Neuronal stem cell (in vitro differentiated cells): ENCODE results near the gene TCEAL4.

ENCODE experiments used
- DNase-seq: peaks from one replicate; pipeline ENCODE4 v3.0.0-alpha.2; 2013; ENCODE audit warnings: low spot score
- H2AFZ ChIP-seq: one replicate; pipeline ENCODE4 v1.6.1; 2013; ENCODE audit warnings: mild to moderate bottlenecking, low read length, inconsistent platforms
- H2AK5ac ChIP-seq: 2 replicates; pipeline ENCODE4 v1.6.1; 2013; ENCODE audit warnings: low read depth, mild to moderate bottlenecking, inconsistent platforms, low read length, moderate library complexity, mixed read lengths
- H2BK120ac ChIP-seq: 2 replicates; pipeline ENCODE4 v1.6.1; 2013; ENCODE audit warnings: low read depth, mild to moderate bottlenecking, inconsistent platforms, low read length, moderate library complexity, mixed read lengths
- H2BK12ac ChIP-seq: one replicate; pipeline ENCODE4 v1.6.1; 2013; ENCODE audit warnings: low read length, inconsistent platforms
- H2BK15ac ChIP-seq: 2 replicates; pipeline ENCODE4 v1.6.1; 2013; ENCODE audit warnings: mild to moderate bottlenecking, low read length, inconsistent platforms, mixed read lengths
- H2BK5ac ChIP-seq: one replicate; pipeline ENCODE4 v1.6.1; 2013; ENCODE audit warnings: inconsistent platforms, mild to moderate bottlenecking, low read length, moderate library complexity
- H3K14ac ChIP-seq: one replicate; pipeline ENCODE4 v1.6.1; 2013; ENCODE audit warnings: low read length, inconsistent platforms
- H3K18ac ChIP-seq: 2 replicates; pipeline ENCODE4 v1.6.1; 2013; ENCODE audit warnings: low read length, inconsistent platforms
- H3K23ac ChIP-seq: 2 replicates; pipeline ENCODE4 v1.6.1; 2013; ENCODE audit warnings: low read depth, mild to moderate bottlenecking, mixed read lengths, low read length, inconsistent platforms; ENCODE audit not compliant: poor library complexity
- H3K27ac ChIP-seq: replicated peaks from 3 replicates; pipeline ENCODE4 v1.5.1; 2013; ENCODE audit warnings: low read length, inconsistent platforms
- H3K27me3 ChIP-seq, 3 experiments: 2 replicates each; pipeline ENCODE4 v1.6.1; 2013; ENCODE audit warnings: low read length in 3 of 3, mild to moderate bottlenecking in 2 of 3, inconsistent platforms in 1 of 3, low read depth in 1 of 3, mixed read lengths in 1 of 3, moderate library complexity in 1 of 3; ENCODE audit not compliant: control insufficient read depth in 3 of 3, insufficient read depth in 3 of 3
- H3K36me3 ChIP-seq, 2 donors: replicated peaks in 1 of 2; 2 replicates each; pipeline ENCODE4 v1.6.1; 2013; ENCODE audit warnings: low read length in 2 of 2; ENCODE audit not compliant: control insufficient read depth in 2 of 2, insufficient read depth in 2 of 2
- H3K4ac ChIP-seq: 2 replicates; pipeline ENCODE4 v1.6.1; 2013; ENCODE audit warnings: inconsistent platforms, mild to moderate bottlenecking, low read length, moderate library complexity
- H3K4me1 ChIP-seq, 2 donors: 1 replicate in 1 of 2; 2 replicates in 1 of 2; pipeline ENCODE4 v1.6.1; 2013; ENCODE audit warnings: low read length in 2 of 2, low read depth in 1 of 2; ENCODE audit not compliant: control insufficient read depth in 2 of 2, insufficient read depth in 1 of 2
- H3K4me2 ChIP-seq: one replicate; pipeline ENCODE4 v1.6.1; 2013; ENCODE audit warnings: mild to moderate bottlenecking, low read length, inconsistent platforms; ENCODE audit not compliant: insufficient read depth, poor library complexity, severe bottlenecking
- H3K4me3 ChIP-seq, 2 donors: 2 replicates each; pipeline ENCODE4 v1.5.1; 2013; ENCODE audit warnings: low read length in 2 of 2, mild to moderate bottlenecking in 2 of 2, inconsistent platforms in 1 of 2, moderate library complexity in 1 of 2
- H3K79me1 ChIP-seq: one replicate; pipeline ENCODE4 v1.6.1; 2013; ENCODE audit warnings: low read depth, mild to moderate bottlenecking, inconsistent platforms, low read length, moderate library complexity
- H3K9ac ChIP-seq: one replicate; pipeline ENCODE4 v1.6.1; 2013; ENCODE audit warnings: mild to moderate bottlenecking, low read depth, low read length, inconsistent platforms; ENCODE audit not compliant: poor library complexity
- H3K9me3 ChIP-seq, 2 donors: replicated peaks in 1 of 2; 2 replicates each; pipeline versions ENCODE3 to v1.6.1; 2013; ENCODE audit warnings: low read length in 2 of 2, mild to moderate bottlenecking in 2 of 2, inconsistent platforms in 1 of 2, low read depth in 1 of 2, mixed read lengths in 1 of 2, moderate library complexity in 1 of 2; ENCODE audit not compliant: control insufficient read depth in 2 of 2, insufficient read depth in 1 of 2
- H4K8ac ChIP-seq: one replicate; pipeline ENCODE4 v1.6.1; 2013; ENCODE audit warnings: low read depth, mild to moderate bottlenecking, inconsistent platforms, low read length, moderate library complexity
- H4K91ac ChIP-seq: one replicate; pipeline ENCODE4 v1.6.1; 2013; ENCODE audit warnings: low read length, low read depth, mild to moderate bottlenecking, inconsistent platforms; ENCODE audit not compliant: poor library complexity
- WGBS, 2 donors: extraction: QIAGEN DNeasy Blood & Tissue Kit; methylation state at CpG; one replicate each; pipeline ENCODE4 v1.1.7; 2013; ENCODE audit warnings: missing lambda C conversion rate in 2 of 2, mixed read lengths in 1 of 2; ENCODE audit not compliant: insufficient read length in 2 of 2, insufficient replicate concordance in 1 of 2; ENCODE audit errors: extremely low coverage in 2 of 2; 5-methylcytosine and 5-hydroxymethylcytosine counted together

TCEAL4 gene

DNA sequence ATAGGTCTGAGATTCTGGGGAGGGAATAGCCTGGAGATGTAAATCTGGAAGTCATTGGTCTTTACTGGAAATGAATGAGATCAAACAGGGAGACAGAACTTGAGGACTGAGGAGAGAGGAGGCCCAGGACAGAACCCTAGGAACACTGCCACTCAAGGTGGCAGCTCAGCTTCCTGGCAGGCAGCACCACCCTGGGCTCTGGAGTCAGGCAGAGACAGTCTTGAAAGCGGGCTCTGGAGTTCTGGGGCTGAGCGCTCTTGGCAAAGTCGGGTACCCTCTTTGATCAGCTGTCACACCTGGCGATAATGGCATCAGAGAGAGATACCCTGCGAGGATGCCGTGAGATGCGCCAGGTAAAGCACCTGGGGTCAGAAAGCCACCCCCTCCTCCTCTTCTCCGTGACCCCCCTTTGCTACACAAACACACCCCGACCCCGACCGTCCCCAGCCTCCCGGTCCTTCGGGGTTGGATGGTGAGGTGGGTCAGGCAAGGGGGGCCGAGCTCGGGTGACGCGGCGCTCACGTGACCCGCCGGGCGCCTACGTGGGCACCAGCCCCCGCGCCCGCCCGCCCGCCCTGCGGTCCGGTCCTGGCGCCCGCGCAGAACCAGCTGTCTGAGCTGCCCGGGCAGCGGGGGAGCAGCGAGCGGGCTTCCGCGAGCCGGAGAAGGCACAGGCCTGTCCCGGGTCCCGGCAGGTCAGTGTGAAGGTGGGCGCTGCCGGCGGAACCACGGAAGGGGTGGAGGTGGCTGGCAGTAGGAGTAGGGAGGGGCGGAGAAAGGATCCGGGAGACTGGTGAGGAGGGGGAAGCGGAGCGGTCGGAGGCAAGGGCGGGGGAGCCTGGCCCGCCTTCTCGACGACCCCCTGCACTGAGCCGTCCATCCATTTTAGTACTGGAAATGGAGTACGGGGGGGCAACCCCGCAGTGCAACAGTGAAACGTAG lies 22.3 kb downstream of the TCEAL4 start, which contains the start of gene TCEAL3:
TSS of gene TCEAL3 (plus strand) at position 600 of the 942 bp plus-strand sequence. CDS start 1,102 bp downstream, outside the sequence.
- Histone ChIP-seq H2AFZ (peak within 1 kb of the TSS; percentile 22), H4K8ac (no peak within 1 kb of the TSS), H3K4me1 (no peaks in the 10 kb centered on the region), H3K27me3 (no peaks in the 10 kb centered on the region), H2BK15ac (no peak within 1 kb of the TSS), H3K27ac (no peak within 1 kb of the TSS), H3K18ac (peak within 1 kb of the TSS; percentile 57), H3K79me1 (no peaks in the 10 kb centered on the region), H3K4me3 (peak within 1 kb of the TSS; percentile 22 to 96), H2BK120ac (no peak within 1 kb of the TSS), H3K9ac (peak within 1 kb of the TSS; percentile 70), H3K4ac (no peak within 1 kb of the TSS), H3K9me3 (no peaks in the 10 kb centered on the region), H3K36me3 (no peaks in the 10 kb centered on the region), H3K14ac (peak within 1 kb of the TSS; percentile 56), H2AK5ac (no peak within 1 kb of the TSS), H4K91ac (no peak within 1 kb of the TSS), H3K4me2 (peak within 1 kb of the TSS; percentile 54), H2BK12ac (no peak within 1 kb of the TSS), H2BK5ac (no peak within 1 kb of the TSS), H3K23ac (no peak within 1 kb of the TSS)
- DNase-seq, result peak; percentile 30
- WGBS, 2 donors, result no CpG with 5 or more reads among the region's 59 CpGs

DNA sequence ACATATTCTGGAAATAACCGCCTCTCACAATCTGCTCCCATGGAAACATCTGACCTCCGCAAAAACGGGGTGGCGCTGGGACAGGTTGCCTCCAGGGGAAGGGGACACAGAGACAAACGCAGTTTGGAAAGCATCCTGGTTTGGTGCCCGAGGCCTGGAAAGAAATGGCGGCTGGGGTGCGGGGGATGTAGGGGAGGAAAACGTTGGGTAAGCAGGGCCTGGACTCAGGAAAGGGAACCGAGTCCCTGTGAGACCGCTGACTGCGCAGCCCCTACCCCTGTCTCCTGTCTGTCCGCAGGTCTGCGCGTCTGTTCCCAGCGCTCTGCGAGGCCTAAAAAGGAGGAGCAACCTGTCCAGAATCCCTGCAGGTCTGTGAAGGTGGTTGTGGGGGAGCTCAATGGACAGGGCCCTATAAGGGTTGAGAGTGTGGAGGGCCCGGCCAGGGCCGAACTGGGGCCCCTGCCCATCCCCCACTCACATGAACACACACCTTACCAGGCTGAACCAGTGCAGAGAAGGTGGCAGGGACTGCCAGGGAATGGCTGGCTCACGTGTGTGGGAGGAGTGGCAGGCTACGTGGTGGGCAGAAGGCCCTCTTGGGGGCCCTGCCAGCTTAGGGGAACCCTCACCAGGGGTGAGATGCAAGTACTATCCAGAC lies 23.1 kb downstream of the TCEAL4 start:
- Histone ChIP-seq H2BK5ac (no peak overlapping the region), H3K27me3 (no peaks in the 10 kb centered on the region), H3K14ac (no peak overlapping the region), H3K4me2 (peak overlapping the region; percentile 54), H3K9ac (no peak overlapping the region), H2BK15ac (no peak overlapping the region), H3K18ac (peak overlapping the region; percentile 17), H2AFZ (peak overlapping the region; percentile 22), H3K27ac (no peak overlapping the region), H3K4me1 (no peaks in the 10 kb centered on the region), H3K23ac (no peak overlapping the region), H2AK5ac (no peak overlapping the region), H4K91ac (no peak overlapping the region), H4K8ac (no peak overlapping the region), H3K4me3 (peak overlapping the region; percentile 22 to 96), H3K36me3 (no peaks in the 10 kb centered on the region), H2BK120ac (no peak overlapping the region), H2BK12ac (no peak overlapping the region), H3K79me1 (no peaks in the 10 kb centered on the region), H3K4ac (no peak overlapping the region), H3K9me3 (no peaks in the 10 kb centered on the region)
- no CpG with 5 or more reads among the region's 21 CpGs for WGBS, 2 donors
- DNase-seq, result no peak

DNA sequence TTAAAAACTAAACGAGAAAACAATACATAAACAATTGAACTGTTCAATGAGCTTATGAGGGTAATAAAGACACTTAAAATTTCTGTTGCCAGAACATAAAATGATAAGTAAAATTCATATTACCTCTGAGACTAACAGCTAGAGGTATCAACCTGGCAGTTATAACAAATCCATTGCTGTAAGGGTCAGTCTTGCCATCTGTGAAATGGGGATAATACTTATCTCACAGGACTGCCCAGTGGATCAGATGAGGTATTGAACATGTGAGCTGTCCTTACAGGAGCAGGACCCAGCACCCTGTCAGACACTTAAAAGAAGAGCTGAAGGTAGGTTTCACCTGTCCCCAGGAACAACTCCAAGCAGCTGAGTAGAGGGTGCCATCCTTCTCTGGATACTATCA lies 25.0 kb downstream of the TCEAL4 start:
- no peak overlapping the region for H3K27ac ChIP-seq
- no peak overlapping the region for H2BK15ac ChIP-seq
- H2BK12ac ChIP-seq, result no peak overlapping the region
- no peaks in the 10 kb centered on the region for H3K79me1 ChIP-seq
- H3K9me3 ChIP-seq, result no peaks in the 10 kb centered on the region
- H3K23ac ChIP-seq, result no peak overlapping the region
- no peak overlapping the region for H2BK5ac ChIP-seq
- no peak overlapping the region for H4K8ac ChIP-seq
- no peaks in the 10 kb centered on the region for H3K36me3 ChIP-seq
- no peak overlapping the region for H3K4ac ChIP-seq
- no peak overlapping the region for H3K4me3 ChIP-seq
- no peak overlapping the region for H3K9ac ChIP-seq
- no peak overlapping the region for H2AFZ ChIP-seq
- no peak overlapping the region for H3K4me2 ChIP-seq
- no peak overlapping the region for H3K18ac ChIP-seq
- no peak for DNase-seq
- no peaks in the 10 kb centered on the region for H3K27me3 ChIP-seq
- no peak overlapping the region for H4K91ac ChIP-seq
- no peak overlapping the region for H2BK120ac ChIP-seq
- H3K14ac ChIP-seq, result no peak overlapping the region
- no CpG with 5 or more reads among the region's 1 CpG for WGBS, 2 donors
- no peak overlapping the region for H2AK5ac ChIP-seq
- no peaks in the 10 kb centered on the region for H3K4me1 ChIP-seq

DNA sequence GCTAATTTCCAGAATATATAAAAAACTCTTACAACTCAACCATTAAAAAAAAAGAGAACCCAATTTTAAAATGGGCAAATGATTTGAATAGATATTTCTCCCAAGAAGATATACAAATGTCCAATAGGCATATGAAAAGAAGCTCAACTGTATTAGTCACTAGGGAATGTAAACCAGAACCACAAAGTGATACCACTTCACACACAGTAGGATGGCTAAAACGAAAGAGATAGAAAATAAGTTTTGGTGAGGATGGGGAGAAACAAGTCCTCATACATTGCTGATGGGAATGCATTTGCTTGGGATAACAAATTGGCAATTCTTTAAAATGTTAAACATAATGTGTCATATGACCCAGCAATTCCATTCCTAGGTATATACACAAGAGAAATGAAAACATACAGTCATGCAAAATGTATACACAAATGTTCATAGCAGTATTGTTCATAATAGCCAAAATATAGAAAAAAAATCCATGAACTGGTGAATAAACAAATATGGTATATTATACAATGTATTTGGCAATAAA lies 28.1 kb downstream of the TCEAL4 start:
- no peak for DNase-seq
- H3K4me1 ChIP-seq, result no peaks in the 10 kb centered on the region
- no peaks in the 10 kb centered on the region for H3K9me3 ChIP-seq
- H3K79me1 ChIP-seq, result no peaks in the 10 kb centered on the region
- H2BK5ac ChIP-seq, result no peak overlapping the region
- no peak overlapping the region for H2BK120ac ChIP-seq
- H3K9ac ChIP-seq, result no peak overlapping the region
- no peak overlapping the region for H3K4me2 ChIP-seq
- no peak overlapping the region for H4K8ac ChIP-seq
- no peak overlapping the region for H4K91ac ChIP-seq
- no peak overlapping the region for H3K4ac ChIP-seq
- no peaks in the 10 kb centered on the region for H3K27me3 ChIP-seq
- no peak overlapping the region for H3K18ac ChIP-seq
- no CpG with 5 or more reads among the region's 1 CpG for WGBS, 2 donors
- H2BK15ac ChIP-seq, result no peak overlapping the region
- H3K14ac ChIP-seq, result no peak overlapping the region
- no peak overlapping the region for H2AFZ ChIP-seq
- H3K27ac ChIP-seq, result no peak overlapping the region
- no peaks in the 10 kb centered on the region for H3K36me3 ChIP-seq
- no peak overlapping the region for H3K4me3 ChIP-seq
- no peak overlapping the region for H2BK12ac ChIP-seq
- no peak overlapping the region for H3K23ac ChIP-seq
- no peak overlapping the region for H2AK5ac ChIP-seq
